ENCODE data around the gene RXRG.

- no peak for TF ChIP-seq CTCF (conservative IDR thresholded peaks at IDR 0.05; ENCODE audit: low read depth, low read length)
- TF ChIP-seq EZH2 (IDR thresholded peaks at IDR 0.05; ENCODE audit: low read length, unreplicated experiment), result no peak
- no peak for TF ChIP-seq EZH2phosphoT487 (IDR thresholded peaks at IDR 0.05; ENCODE audit: borderline replicate concordance, low read length)
Observed at GRCh38 chr1:165451691-165452090, 6.8 kb upstream of the RXRG start.
